ENCODE measurements around the gene BBLN. TPM values are rescaled to one million over a fixed set of nuclear protein-coding genes. Genes with fewer than 3 reads are reported as not detected.
"Not testable (repeated sequence)": the region's sequence is repeated elsewhere in the genome, so short reads cannot be mapped to it uniquely, and the experiment has no call there.

Gene BBLN, protein sequence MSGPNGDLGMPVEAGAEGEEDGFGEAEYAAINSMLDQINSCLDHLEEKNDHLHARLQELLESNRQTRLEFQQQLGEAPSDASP
- 74.1 TPM for polyA plus RNA-seq (2013, experiment 1 of 2)
- polyA plus RNA-seq (2013, experiment 2 of 2) = 91.3 TPM

GRCh38 chr9:128159784-128160602 is at the start of gene BBLN:
BBLN (plus strand) TSS chr9:128160265; CDS start chr9:128160408, 143 bp downstream.
- Histone ChIP-seq H3K9me3 (ENCODE audit: insufficient read depth, low read depth, low read length) (no peaks in the 10 kb centered on the region), H3K4me1 (ENCODE audit: insufficient read depth, low read length) (no peaks in the 10 kb centered on the region), H3K27ac (ENCODE audit: low read depth, low read length) (peak within 1 kb of the TSS; percentile 74), H3K9ac (ENCODE audit: low read depth, low read length) (peak within 1 kb of the TSS; percentile 85), H3K4me3 (ENCODE audit: low read length) (peak within 1 kb of the TSS; percentile 70), H3K27me3 (ENCODE audit: insufficient read depth, low read length) (no peaks in the 10 kb centered on the region), H3K36me3 (ENCODE audit: insufficient read depth, low read length) (peaks cover 31% of the 10 kb centered on the region)
- 1% methylated on average over 76 of the region's 77 CpGs for whole genome bisulfite sequencing

DNA sequence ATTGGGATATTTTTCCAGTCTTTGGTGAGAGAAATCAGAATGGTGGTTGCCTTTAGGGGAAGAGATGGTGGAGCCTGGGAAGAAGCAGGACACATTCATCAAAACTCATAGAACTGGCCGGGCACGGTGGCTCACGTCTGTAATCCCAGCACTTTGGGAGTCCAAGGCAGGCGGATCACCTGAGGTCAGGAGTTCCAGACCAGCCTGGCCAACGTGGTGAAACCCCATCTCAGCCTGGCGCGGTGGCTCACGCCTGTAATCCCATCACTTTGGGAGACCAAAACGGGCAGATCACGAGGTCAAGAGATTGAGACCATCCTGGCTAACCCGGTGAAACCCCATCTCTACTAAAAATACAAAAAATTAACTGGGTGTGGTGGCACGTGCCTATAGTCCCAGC is 48.3 kb upstream of the BBLN start:
- peaks cover 30% of the 10 kb centered on the region for H3K36me3 ChIP-seq (ENCODE audit: insufficient read depth, low read length)
- H3K9ac ChIP-seq (ENCODE audit: low read depth, low read length); H3K9me3 ChIP-seq (ENCODE audit: insufficient read depth, low read depth, low read length); H3K4me1 ChIP-seq (ENCODE audit: insufficient read depth, low read length); H3K27ac ChIP-seq (ENCODE audit: low read depth, low read length); H3K4me3 ChIP-seq (ENCODE audit: low read length); H3K27me3 ChIP-seq (ENCODE audit: insufficient read depth, low read length): not testable (repeated sequence)
- WGBS = 93% methylated on average over 12 of the region's 12 CpGs

DNA sequence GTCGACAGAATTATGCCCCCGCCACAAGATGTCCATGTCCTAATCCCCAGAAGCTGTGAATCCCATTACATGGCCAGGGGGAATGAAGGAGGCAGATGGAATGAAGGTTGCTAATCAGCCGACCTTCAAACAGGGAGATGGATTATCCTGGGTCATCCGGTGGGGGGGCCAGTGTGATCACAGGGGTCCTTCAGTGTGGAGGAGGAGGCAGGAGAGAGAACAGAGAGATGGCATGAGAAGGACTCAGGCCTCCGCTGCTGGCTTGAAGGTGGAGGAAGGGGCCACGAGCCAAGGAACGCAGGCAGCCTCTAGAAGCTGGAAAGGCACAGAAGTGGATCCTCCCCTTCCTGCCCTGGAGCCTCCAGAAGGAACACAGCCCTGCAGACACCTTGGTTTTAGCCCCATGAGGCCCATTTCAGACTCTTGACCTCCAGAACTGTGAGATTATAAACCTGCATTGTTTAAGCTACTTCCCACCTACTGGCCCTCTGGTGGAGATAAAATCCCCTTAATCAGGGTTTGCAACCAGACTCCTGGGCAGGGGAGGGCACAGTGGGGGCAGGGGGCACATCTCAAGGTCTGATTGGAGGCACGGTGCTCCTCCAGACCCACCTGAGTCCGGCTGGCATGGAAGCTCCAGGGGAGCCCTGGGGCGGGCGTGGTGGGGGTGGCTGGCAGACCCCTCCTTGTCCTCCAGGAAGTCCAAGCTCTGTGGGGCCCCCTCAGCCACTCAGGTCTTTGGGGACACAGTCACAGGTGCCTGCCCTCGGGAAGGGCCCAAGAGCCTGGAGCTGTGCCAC is 46.3 kb upstream of the BBLN start:
- 0 out of 2 replicates have a peak, but pooled peaks cover 3% of the 10 kb centered on the region for H3K4me1 ChIP-seq (ENCODE audit: insufficient read depth, low read length)

DNA sequence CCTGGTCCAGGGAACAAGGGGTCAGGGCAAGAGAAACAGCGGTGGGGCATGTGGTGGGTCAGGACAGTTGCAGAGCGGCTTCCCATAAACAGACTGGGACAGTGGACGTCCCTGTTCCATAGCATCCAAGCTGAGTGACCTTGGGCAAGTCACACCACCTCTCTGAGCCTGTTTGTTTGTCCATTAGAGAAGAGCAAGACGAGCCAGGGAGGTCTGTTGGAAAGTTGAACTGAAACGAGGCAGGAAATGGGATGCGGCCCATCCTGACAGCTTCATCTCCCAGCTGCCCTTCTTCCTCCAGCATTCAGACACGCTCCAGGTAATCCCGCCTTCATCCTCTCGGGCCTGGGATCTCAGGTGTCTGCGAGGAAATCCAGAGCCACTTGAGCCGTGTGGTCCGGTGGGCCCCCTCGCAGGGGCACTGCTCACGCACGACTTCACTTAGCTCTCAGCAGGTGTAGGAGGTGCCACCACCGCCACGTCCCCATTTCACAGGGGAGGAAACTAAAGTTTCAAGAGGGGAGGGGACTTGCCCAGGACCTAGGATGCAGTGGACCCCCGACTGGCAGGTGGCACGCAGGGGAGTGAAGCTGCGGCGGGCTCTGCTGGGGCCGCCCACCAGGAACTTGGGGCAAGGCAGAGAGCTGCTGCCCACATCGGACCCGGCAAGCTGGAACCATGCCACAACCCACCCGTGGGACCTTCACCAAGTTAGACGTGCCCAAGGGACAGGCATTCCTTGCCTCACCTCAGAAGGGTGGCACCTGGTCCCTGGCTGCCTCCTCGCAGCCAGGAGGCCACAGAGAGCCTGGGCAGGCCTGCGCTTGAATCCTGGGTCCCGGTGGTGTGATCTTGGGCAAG is 45.5 kb upstream of the BBLN start:
- H3K9me3 ChIP-seq (ENCODE audit: insufficient read depth, low read depth, low read length) = no peaks in the 10 kb centered on the region
- WGBS = 95% methylated on average over 29 of the region's 29 CpGs
- H3K36me3 ChIP-seq (ENCODE audit: insufficient read depth, low read length) = peaks cover 15% of the 10 kb centered on the region
- H3K4me1 ChIP-seq (ENCODE audit: insufficient read depth, low read length) = no peaks in the 10 kb centered on the region
- H3K27me3 ChIP-seq (ENCODE audit: insufficient read depth, low read length) = no peaks in the 10 kb centered on the region
- no peak overlapping the region for H3K4me3 ChIP-seq (ENCODE audit: low read length)
- no peak overlapping the region for H3K27ac ChIP-seq (ENCODE audit: low read depth, low read length)
- no peak overlapping the region for H3K9ac ChIP-seq (ENCODE audit: low read depth, low read length)

More for the DNA sequence above, 46.3 kb upstream of the BBLN start:
- 93% methylated on average over 12 of the region's 12 CpGs for WGBS
- no peak overlapping the region for H3K4me3 ChIP-seq (ENCODE audit: low read length)
- no peaks in the 10 kb centered on the region for H3K9me3 ChIP-seq (ENCODE audit: insufficient read depth, low read depth, low read length)
- H3K27me3 ChIP-seq (ENCODE audit: insufficient read depth, low read length) = no peaks in the 10 kb centered on the region
- H3K9ac ChIP-seq (ENCODE audit: low read depth, low read length) = no peak overlapping the region
- peaks cover 15% of the 10 kb centered on the region for H3K36me3 ChIP-seq (ENCODE audit: insufficient read depth, low read length)
- H3K27ac ChIP-seq (ENCODE audit: low read depth, low read length) = no peak overlapping the region

DNA sequence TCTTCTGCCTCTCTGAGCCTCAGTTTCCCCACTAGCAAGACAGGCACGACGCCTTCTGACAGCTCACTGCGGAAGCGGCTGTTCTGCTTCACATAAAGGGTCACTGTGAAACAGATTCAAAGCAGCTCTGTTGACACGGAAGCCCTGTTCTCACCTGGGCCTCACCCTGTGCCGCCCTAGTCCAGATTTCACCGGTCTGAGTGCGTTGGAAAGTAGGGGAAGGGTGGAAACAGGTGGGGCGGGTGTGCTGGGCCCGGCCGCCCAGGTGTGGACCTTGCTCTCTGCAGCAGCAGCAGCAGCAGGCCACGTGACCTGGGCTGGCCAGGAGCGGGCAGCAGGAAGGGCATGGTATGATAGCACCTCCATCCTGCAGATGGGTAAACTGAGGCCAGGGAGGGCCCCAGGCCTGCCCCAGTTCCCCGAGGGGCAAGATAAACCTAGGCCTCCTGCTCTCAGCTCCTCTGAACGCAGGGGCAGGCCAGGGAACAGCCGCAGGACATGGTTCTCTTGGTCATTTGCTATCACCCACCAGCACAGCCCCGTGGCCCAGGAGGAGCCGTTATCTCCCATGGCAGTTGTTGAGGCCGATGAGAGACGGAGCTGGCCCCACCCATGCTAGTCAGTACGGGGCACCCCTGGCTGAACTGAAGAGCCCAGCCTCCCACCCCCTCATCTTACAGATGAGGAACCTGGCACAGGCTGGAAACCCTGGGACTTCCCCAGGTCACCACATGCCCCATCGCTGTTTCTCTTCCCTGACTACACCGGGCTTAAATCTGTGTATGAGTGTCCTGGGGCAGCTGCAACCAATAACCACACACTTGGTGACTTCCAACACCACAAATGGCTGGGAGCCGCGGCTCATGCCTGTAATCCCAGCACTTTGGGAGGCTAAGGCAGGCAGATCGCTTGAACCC is 44.6 kb upstream of the BBLN start:
- WGBS = 90% methylated on average over 26 of the region's 26 CpGs
- no peak overlapping the region for H3K9ac ChIP-seq (ENCODE audit: low read depth, low read length)
- H3K9me3 ChIP-seq (ENCODE audit: insufficient read depth, low read depth, low read length) = no peaks in the 10 kb centered on the region
- H3K36me3 ChIP-seq (ENCODE audit: insufficient read depth, low read length) = peaks cover 18% of the 10 kb centered on the region
- H3K4me3 ChIP-seq (ENCODE audit: low read length) = no peak overlapping the region
- no peaks in the 10 kb centered on the region for H3K4me1 ChIP-seq (ENCODE audit: insufficient read depth, low read length)
- no peak overlapping the region for H3K27ac ChIP-seq (ENCODE audit: low read depth, low read length)
- no peaks in the 10 kb centered on the region for H3K27me3 ChIP-seq (ENCODE audit: insufficient read depth, low read length)

- Histone ChIP-seq H3K36me3 (ENCODE audit: insufficient read depth, low read length) (peaks cover 27% of the 10 kb centered on the region), H3K4me3 (ENCODE audit: low read length) (no peak overlapping the region), H3K4me1 (ENCODE audit: insufficient read depth, low read length) (no peaks in the 10 kb centered on the region), H3K9ac (ENCODE audit: low read depth, low read length) (no peak overlapping the region), H3K27ac (ENCODE audit: low read depth, low read length) (no peak overlapping the region), H3K27me3 (ENCODE audit: insufficient read depth, low read length) (no peaks in the 10 kb centered on the region), H3K9me3 (ENCODE audit: insufficient read depth, low read depth, low read length) (no peaks in the 10 kb centered on the region)
- 96% methylated on average over 16 of the region's 16 CpGs for WGBS
These were observed 43.7 kb upstream of the BBLN start for GRCh38 chr9:128116104-128117083.

DNA sequence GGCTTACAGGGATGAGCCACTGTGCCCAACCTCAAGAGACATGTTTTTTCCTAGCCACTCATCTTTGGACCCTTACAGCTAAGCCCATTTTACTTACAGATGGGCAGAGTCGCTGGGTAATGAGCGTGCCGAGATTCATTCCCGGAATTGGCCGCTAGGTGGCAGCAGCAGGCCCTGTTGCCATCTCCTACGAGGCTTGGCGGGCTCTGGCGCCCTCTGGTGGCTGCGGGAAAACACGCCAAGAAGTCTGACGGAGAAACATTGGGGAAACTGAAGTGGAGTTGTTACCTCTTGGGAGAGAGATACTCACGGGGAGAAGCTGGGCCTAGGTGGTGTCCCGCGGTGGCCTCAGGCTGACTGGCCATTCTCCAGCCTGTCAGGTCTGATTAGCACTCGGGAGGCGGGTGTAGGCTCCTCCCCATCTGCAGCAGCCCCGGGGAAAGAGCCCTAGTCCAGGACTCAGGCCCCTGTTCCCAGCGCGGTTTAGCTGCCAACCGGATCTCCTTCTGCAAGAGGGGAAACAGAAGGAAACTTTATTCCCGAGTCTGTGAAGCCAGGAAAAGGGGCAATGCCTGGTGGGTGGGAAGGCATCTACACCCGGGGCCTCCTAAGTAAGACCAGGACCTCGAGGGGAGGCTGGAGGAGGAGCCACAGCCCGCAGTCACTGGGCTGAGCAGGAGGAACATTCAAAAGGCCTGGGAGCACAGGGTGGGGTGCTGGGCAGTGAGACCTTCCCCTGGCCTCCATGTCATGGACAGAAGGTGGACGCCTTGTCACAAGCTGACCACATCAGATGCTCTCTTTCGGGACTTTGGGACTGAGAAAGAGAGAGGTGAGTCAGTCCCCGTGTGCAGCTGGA is 42.2 kb upstream of the BBLN start:
- Histone ChIP-seq H3K4me1 (ENCODE audit: insufficient read depth, low read length) (no peaks in the 10 kb centered on the region), H3K4me3 (ENCODE audit: low read length) (peak overlapping the region; percentile 26), H3K9me3 (ENCODE audit: insufficient read depth, low read depth, low read length) (no peaks in the 10 kb centered on the region), H3K36me3 (ENCODE audit: insufficient read depth, low read length) (peaks cover 42% of the 10 kb centered on the region), H3K27ac (ENCODE audit: low read depth, low read length) (no peak overlapping the region; the same call in 1 of the 2 replicates), H3K9ac (ENCODE audit: low read depth, low read length) (no peak overlapping the region; the same call in 1 of the 2 replicates), H3K27me3 (ENCODE audit: insufficient read depth, low read length) (no peaks in the 10 kb centered on the region)
- 18% methylated on average over 27 of the region's 27 CpGs for WGBS

DNA sequence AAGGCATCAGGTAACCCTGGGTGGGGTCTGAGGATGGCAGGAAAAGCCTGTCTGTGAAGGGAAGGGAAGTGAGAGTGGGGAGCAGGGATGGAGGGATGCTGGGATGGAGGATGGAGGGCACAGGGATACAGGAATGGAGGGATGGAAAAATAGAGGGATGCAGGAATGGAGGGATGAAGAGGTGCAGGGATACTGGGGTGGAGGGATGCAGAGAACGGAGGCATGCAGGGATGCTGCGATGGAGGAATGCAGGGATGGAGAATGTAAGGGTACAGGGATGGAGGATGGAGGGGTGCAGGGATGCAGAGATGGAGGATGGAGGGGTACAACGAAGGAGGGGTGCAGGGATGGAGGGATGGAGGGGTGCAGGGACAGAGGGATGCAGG is 41.6 kb upstream of the BBLN start:
- Histone ChIP-seq H3K4me3 (ENCODE audit: low read length) (no peak overlapping the region), H3K4me1 (ENCODE audit: insufficient read depth, low read length) (no peaks in the 10 kb centered on the region), H3K36me3 (ENCODE audit: insufficient read depth, low read length) (peaks cover 42% of the 10 kb centered on the region), H3K27me3 (ENCODE audit: insufficient read depth, low read length) (no peaks in the 10 kb centered on the region), H3K27ac (ENCODE audit: low read depth, low read length) (no peak overlapping the region), H3K9ac (ENCODE audit: low read depth, low read length) (no peak overlapping the region), H3K9me3 (ENCODE audit: insufficient read depth, low read depth, low read length) (no peaks in the 10 kb centered on the region)
- 72% methylated on average over 3 of the region's 3 CpGs for WGBS
